ENCODE results near the gene NHLRC4. TPM values are rescaled to one million over a fixed set of nuclear protein-coding genes. Genes with fewer than 3 reads are reported as not detected.

Gene NHLRC4
- total and polyA plus RNA-seq, 2 of the 8 experiments (the other 6 are each of a cell fraction or from before 2014, with no cell fraction given), result 0.60 to 0.76 TPM

DNA sequence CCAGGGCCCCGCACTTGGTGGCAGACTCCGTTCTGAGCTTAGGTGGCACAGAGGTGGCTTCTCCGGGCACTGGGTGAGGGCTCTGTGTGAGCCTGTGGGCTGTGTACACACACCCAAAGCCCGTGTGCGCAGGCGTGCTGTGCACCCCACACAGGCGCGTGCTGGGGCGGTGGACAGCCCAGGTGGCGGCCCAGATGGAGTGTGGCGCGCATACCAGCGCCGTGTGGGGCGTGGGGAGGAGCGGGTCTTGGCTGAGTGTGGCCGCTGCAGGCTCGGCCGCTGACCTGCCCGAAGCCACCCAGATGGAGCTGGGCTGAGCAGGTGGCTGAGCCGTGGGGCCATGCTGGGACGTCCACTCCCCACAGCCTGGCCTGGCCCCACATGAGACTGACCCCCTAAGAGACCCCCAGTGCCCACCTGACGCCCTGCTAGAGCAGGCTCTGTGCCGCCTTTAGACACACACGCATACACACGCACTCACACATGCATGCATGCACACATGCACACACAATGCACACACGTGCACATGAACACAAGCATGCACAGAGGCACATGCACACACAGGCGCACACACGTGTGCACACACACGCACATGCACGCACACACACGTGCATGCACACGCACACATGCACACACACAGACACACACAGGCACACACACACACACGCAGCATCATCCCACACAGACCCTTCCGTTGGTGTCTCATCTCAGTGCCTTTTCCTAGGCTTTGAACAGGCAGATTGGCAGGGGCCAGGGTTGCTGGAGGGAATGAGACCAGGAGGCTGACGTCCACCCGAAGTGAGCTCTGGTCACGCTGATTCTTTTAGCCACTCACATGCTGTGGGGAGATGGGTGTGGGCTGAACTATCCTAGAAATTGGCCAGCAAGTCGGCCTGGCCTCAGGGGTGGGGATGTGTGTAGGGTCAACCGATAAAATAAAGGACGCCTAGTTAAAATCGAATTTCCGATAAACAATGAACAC is 4.6 kb upstream of the NHLRC4 start (continued):
- no peak for TF ChIP-seq POU5F1 (IDR thresholded peaks at IDR 0.05; ENCODE audit: low read depth, low read length)
- no peak for TF ChIP-seq KDM5A (IDR thresholded peaks at IDR 0.05; ENCODE audit: low read length)
- no peak for TF ChIP-seq RFX5 (IDR thresholded peaks at IDR 0.05; ENCODE audit: borderline replicate concordance, low read depth, low read length)
- TF ChIP-seq EP300 (IDR thresholded peaks at IDR 0.05; ENCODE audit: borderline replicate concordance in 1 of 2, low read depth in 2 of 2, low read length in 2 of 2), result no peak
- TF ChIP-seq RXRA (IDR thresholded peaks at IDR 0.05; ENCODE audit: insufficient read depth, low read depth, low read length), result no peak
- no peak for TF ChIP-seq FOSL1 (IDR thresholded peaks at IDR 0.05; ENCODE audit: insufficient read depth, low read depth, low read length)
- TF ChIP-seq, protein P1, sequence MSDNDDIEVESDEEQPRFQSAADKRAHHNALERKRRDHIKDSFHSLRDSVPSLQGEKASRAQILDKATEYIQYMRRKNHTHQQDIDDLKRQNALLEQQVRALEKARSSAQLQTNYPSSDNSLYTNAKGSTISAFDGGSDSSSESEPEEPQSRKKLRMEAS (IDR thresholded peaks at IDR 0.05), result no peak

All from H1 (cell line).